K562 (cell line): ENCODE data around the gene EMC8. TPM values are rescaled to one million over a fixed set of nuclear protein-coding genes. Genes with fewer than 3 reads are reported as not detected.

Experiments used
- ATAC-seq: fragments of 200-7000 bp; cut with Tn5 transposase; 3 replicates; pipeline ENCODE4 v1.9.1; 2020; ENCODE audit warnings: moderate library complexity
- BruUV-seq: library from RNA; stranded (reverse); fragments of 400-500 nt; replicated peaks from 2 replicates; lab custom pipeline; 2021; lab: Mats Ljungman, UMichigan
- CTCF ChIA-PET: fragments of 300-600 bp; formaldehyde crosslinking; extraction: SDS; loops from one replicate; lab custom pipeline; 2021; ENCODE audit warnings: low intra/inter-chr PET ratio; lab: Yijun Ruan, JAX
- POLR2A ChIA-PET: fragments of 300-600, 350-650 bp; sonication (Branson Sonifier 250); formaldehyde crosslinking; extraction: SDS; loops from one replicate; lab custom pipeline; 2021; ENCODE audit warnings: antibody characterized with exemption, inconsistent platforms; lab: Yijun Ruan, JAX
- DNase-seq, 4 experiments: peaks; one replicate each; pipeline versions ENCODE4 v3.0.0 to v3.0.0-alpha.2; 2011 to 2018; ENCODE audit warnings: low spot score in 3 of 4, mixed read lengths in 3 of 4; ENCODE audit errors: extremely low read depth in 1 of 4
- FAIRE-seq: peaks from 2 replicates; lab custom pipeline; 2011; peaks lifted over from hg19 to GRCh38; lab: Jason Lieb, UNC
- H2AFZ ChIP-seq: 2 replicates; pipeline ENCODE4 v1.6.0; 2011; ENCODE audit warnings: low read depth, low read length, control low read depth, inconsistent platforms
- H3K27ac ChIP-seq: fragments of 200-600 bp; 3 replicates; pipeline ENCODE4 v1.8.0; 2011; ENCODE audit warnings: low read depth, mild to moderate bottlenecking, control low read depth, inconsistent platforms, low read length, moderate library complexity, mixed read lengths; ENCODE audit errors: extremely low read depth
- H3K27me3 ChIP-seq, 2 experiments: fragments of 300-600 bp in 1 of 2; 2 replicates in 1 of 2; 3 replicates in 1 of 2; pipeline versions ENCODE4 v1.6.0 to v1.8.0; 2011; ENCODE audit warnings: inconsistent platforms in 2 of 2, low read length in 2 of 2, mild to moderate bottlenecking in 1 of 2, mixed read lengths in 1 of 2, moderate library complexity in 1 of 2; ENCODE audit not compliant: control insufficient read depth in 2 of 2, insufficient read depth in 2 of 2
- H3K36me3 ChIP-seq: fragments of 300-600 bp; 3 replicates; pipeline ENCODE4 v1.8.0; 2011; ENCODE audit warnings: mild to moderate bottlenecking, low read length, inconsistent platforms; ENCODE audit not compliant: control insufficient read depth, insufficient read depth
- H3K4me1 ChIP-seq, 2 experiments: fragments of 200-600 bp in 1 of 2; replicated peaks in 1 of 2; 2 replicates in 1 of 2; 3 replicates in 1 of 2; pipeline versions ENCODE4 v1.5.1 to v1.8.0; 2011; ENCODE audit warnings: inconsistent platforms in 2 of 2, low read length in 2 of 2, mild to moderate bottlenecking in 1 of 2, mixed read lengths in 1 of 2, moderate library complexity in 1 of 2; ENCODE audit not compliant: control insufficient read depth in 2 of 2, insufficient read depth in 2 of 2
- H3K4me2 ChIP-seq: 2 replicates; pipeline ENCODE4 v1.6.1; 2011; ENCODE audit warnings: low read length, control low read depth, inconsistent platforms, mixed read lengths; ENCODE audit not compliant: insufficient read depth
- H3K4me3 ChIP-seq: fragments of 200-600 bp; sonication (generic), shearing (Covaris generic); 2 replicates; pipeline ENCODE4 v1.5.1; 2016; ENCODE audit warnings: control low read depth, inconsistent platforms
- H3K79me2 ChIP-seq: fragments of 200-600 bp; 3 replicates; pipeline ENCODE4 v1.8.0; 2011; ENCODE audit warnings: low read length, inconsistent platforms; ENCODE audit not compliant: control insufficient read depth, insufficient read depth
- H3K9ac ChIP-seq, 2 experiments: 2 replicates each; pipeline versions ENCODE4 v1.6.0 to v1.6.1; 2011; ENCODE audit warnings: low read depth in 2 of 2, low read length in 2 of 2, control low read depth in 1 of 2, inconsistent platforms in 1 of 2, mild to moderate bottlenecking in 1 of 2, mixed read lengths in 1 of 2; ENCODE audit not compliant: insufficient read depth in 1 of 2
- H3K9me1 ChIP-seq: one replicate; pipeline ENCODE4 v1.6.0; 2011; ENCODE audit warnings: inconsistent platforms, mild to moderate bottlenecking, low read length, moderate library complexity; ENCODE audit not compliant: control insufficient read depth, insufficient read depth
- H3K9me3 ChIP-seq: replicated peaks from 2 replicates; pipeline ENCODE4 v1.5.1; 2011; ENCODE audit warnings: low read depth, low read length, inconsistent platforms; ENCODE audit not compliant: control insufficient read depth, insufficient read depth
- H4K20me1 ChIP-seq: replicated peaks from 2 replicates; pipeline ENCODE4 v1.6.1; 2011; ENCODE audit warnings: low read length, inconsistent platforms, mixed read lengths; ENCODE audit not compliant: control insufficient read depth, insufficient read depth
- CXXC5 ChIP-seq: fragments of 250-450 bp; sonication (Bioruptor Pico); IDR thresholded peaks from 2 replicates; pipeline ENCODE4 v1.8.0; 2022; ENCODE audit warnings: inconsistent platforms, mild to moderate bottlenecking, moderate library complexity
- KDM5B ChIP-seq: fragments of 200-600 bp; sonication (generic); IDR thresholded peaks from 2 replicates; pipeline ENCODE4 v1.6.1; 2012; ENCODE audit warnings: low read depth, mild to moderate bottlenecking, moderate library complexity, low read length, control low read depth, inconsistent platforms; ENCODE audit not compliant: insufficient replicate concordance
- WGBS: fragments of 100-300 bp; shearing (Covaris generic); methylation state at CpG from one replicate; pipeline ENCODE4 v1.1.6; 2016; ENCODE audit warnings: low coverage, mixed read lengths; ENCODE audit not compliant: insufficient coverage; ENCODE audit errors: missing lambda C conversion rate; 5-methylcytosine and 5-hydroxymethylcytosine counted together
- in situ Hi-C: fragments of 300-500 bp; cut with MboI; formaldehyde crosslinking; loops from 4 replicates; pipeline ENCODE4 v1.15.0; 2018; ENCODE audit warnings: inconsistent platforms, mixed read lengths
- intact Hi-C: fragments of 100-400 bp; cut with micrococcal nuclease; formaldehyde crosslinking; loops from 2 replicates; pipeline ENCODE4 v1.14.2; 2022
- polyA plus RNA-seq, 8 experiments: library from polyadenylated mRNA; depleted of rRNA in 4 of 8; stranded (reverse) in 5 of 8; unstranded in 3 of 8; fragments of >200 nt; fragmentation: Nextera tagmentation in 2 of 8; fragmentation: Illumina TruSeq in 1 of 8; extraction: Ambion mirVana in 2 of 8; extraction: Trizol in 1 of 8; gene quantifications; 2 replicates each; pipeline versions ENCODE4 v1.2.1 to v1.2.3, GENCODE V29; 2011 to 2014; ENCODE audit warnings: inconsistent platforms in 1 of 8, missing spikeins in 1 of 8
- total RNA-seq, 7 experiments: library from RNA; depleted of rRNA in 6 of 7; stranded (reverse); fragments of >200 nt in 6 of 7; fragmentation: Illumina TruSeq in 2 of 7; extraction: Trizol in 2 of 7; gene quantifications; 2 replicates each; pipeline versions ENCODE4 v1.2.1 to v1.2.3, GENCODE V29; 2011 to 2021; ENCODE audit warnings: low replicate concordance in 1 of 7
- TF ChIP-seq, protein P1 (sequence below): IDR thresholded peaks from 3 replicates; pipeline ENCODE4 v1.6.1; 2011; ENCODE audit warnings: borderline replicate concordance, mild to moderate bottlenecking, moderate library complexity; ENCODE audit not compliant: insufficient read length; ENCODE audit errors: extremely low read depth
- TF ChIP-seq, protein P2 (sequence below): fragments of 250-450 bp; sonication (Bioruptor Pico); IDR thresholded peaks from 2 replicates; pipeline ENCODE4 v1.4.0; 2020; ENCODE audit warnings: borderline replicate concordance
- TF ChIP-seq, protein P3 (sequence below): IDR thresholded peaks from 2 replicates; pipeline ENCODE4 v1.6.1; 2016; ENCODE audit warnings: missing genetic modification characterization, missing compliant biosample characterization

Gene EMC8
- total and polyA plus RNA-seq, 9 of the 15 experiments (the other 6 are each of a cell fraction or from before 2014, with no cell fraction given), result 11.4 to 81.8 (median 48.6) TPM

DNA sequence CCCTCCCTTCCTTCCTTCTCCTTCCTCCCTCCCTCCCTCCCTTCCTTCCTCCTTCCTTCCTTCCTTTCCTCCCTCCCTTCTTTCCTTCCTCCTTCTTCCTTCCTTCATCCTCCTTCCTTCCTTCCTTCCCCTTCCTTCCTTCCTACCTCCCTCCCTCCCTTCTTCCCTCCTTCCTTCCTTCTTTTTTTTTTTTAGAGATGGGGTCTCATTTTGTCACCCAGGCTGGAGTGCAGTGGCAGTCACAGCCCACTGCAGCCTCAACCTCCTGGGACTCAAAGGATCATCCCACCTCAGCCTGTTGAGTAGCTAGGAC is 44.8 kb upstream of the EMC8 start (continued):
- TF ChIP-seq, protein P1, sequence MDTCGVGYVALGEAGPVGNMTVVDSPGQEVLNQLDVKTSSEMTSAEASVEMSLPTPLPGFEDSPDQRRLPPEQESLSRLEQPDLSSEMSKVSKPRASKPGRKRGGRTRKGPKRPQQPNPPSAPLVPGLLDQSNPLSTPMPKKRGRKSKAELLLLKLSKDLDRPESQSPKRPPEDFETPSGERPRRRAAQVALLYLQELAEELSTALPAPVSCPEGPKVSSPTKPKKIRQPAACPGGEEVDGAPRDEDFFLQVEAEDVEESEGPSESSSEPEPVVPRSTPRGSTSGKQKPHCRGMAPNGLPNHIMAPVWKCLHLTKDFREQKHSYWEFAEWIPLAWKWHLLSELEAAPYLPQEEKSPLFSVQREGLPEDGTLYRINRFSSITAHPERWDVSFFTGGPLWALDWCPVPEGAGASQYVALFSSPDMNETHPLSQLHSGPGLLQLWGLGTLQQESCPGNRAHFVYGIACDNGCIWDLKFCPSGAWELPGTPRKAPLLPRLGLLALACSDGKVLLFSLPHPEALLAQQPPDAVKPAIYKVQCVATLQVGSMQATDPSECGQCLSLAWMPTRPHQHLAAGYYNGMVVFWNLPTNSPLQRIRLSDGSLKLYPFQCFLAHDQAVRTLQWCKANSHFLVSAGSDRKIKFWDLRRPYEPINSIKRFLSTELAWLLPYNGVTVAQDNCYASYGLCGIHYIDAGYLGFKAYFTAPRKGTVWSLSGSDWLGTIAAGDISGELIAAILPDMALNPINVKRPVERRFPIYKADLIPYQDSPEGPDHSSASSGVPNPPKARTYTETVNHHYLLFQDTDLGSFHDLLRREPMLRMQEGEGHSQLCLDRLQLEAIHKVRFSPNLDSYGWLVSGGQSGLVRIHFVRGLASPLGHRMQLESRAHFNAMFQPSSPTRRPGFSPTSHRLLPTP, result no peak
- TF ChIP-seq KDM5B, result no peak
- TF ChIP-seq, protein P2, sequence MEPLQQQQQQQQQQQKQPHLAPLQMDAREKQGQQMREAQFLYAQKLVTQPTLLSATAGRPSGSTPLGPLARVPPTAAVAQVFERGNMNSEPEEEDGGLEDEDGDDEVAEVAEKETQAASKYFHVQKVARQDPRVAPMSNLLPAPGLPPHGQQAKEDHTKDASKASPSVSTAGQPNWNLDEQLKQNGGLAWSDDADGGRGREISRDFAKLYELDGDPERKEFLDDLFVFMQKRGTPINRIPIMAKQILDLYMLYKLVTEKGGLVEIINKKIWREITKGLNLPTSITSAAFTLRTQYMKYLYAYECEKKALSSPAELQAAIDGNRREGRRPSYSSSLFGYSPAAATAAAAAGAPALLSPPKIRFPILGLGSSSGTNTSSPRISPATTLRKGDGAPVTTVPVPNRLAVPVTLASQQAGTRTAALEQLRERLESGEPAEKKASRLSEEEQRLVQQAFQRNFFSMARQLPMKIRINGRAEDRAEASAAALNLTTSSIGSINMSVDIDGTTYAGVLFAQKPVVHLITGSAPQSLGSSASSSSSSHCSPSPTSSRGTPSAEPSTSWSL (CRISPR knock-in tag), result no peak

DNA sequence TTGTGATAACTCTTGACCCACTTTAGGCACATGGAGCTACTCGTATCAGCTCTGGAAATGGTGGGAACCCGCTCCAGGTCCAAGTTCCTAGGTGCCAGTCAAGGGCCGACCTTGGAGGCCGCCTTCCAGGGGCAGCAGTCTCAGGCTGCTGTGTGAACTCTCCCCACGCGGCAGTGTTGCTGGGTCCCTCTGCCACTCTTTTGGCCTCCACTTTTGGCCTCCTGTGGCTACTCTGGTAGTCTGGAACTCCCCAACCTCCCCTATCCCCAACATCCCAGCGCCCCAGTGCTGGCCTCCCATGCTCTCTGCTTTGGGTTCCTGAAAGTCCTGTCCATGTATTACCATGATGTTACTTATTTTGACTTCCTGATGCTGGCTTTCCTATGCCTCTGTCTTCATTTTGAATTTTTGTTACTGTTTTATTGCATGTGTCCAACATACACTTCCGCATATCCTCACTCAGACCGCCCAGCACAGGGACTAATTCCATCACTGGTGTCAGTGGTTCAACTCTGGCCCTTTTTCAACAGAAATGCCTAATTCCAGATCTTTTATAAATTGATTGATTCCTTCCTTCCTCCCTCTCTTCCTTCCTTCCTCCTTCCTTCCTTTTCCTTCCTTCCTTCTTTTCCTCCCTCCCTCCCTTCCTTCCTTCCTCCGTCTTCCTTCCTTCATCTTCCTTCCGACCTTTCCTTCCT is 44.3 kb upstream of the EMC8 start:
- WGBS, result 0% methylated on average over 9 of the region's 11 CpGs

More for the DNA sequence above, 44.3 kb upstream of the EMC8 start:
- intact Hi-C loops, result no loop called here
- TF ChIP-seq CXXC5 (CRISPR knock-in tag), result no peak
- TF ChIP-seq, protein P3, sequence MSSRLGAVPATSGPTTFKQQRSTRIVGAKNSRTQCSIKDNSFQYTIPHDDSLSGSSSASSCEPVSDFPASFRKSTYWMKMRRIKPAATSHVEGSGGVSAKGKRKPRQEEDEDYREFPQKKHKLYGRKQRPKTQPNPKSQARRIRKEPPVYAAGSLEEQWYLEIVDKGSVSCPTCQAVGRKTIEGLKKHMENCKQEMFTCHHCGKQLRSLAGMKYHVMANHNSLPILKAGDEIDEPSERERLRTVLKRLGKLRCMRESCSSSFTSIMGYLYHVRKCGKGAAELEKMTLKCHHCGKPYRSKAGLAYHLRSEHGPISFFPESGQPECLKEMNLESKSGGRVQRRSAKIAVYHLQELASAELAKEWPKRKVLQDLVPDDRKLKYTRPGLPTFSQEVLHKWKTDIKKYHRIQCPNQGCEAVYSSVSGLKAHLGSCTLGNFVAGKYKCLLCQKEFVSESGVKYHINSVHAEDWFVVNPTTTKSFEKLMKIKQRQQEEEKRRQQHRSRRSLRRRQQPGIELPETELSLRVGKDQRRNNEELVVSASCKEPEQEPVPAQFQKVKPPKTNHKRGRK (tag), result peak; percentile 54; the same call in 1 of the 2 replicates
- H3K79me2 ChIP-seq, result no peaks in the 10 kb centered on the region
- DNase-seq (no peak), FAIRE-seq (no peak), ATAC-seq (no peak)
- H2AFZ ChIP-seq, result no peak overlapping the region
- no peaks in the 10 kb centered on the region; the same call in 1 of the 2 replicates for H4K20me1 ChIP-seq
- in situ Hi-C loops, result no loop called here
- no peaks in the 10 kb centered on the region; the same call in 1 of the 2 replicates for H3K9me3 ChIP-seq
- H3K36me3 ChIP-seq, result no peaks in the 10 kb centered on the region
- H3K4me3 ChIP-seq, result no peak overlapping the region
- BruUV-seq, result no TSS peak
- H3K9me1 ChIP-seq, result peaks cover 3% of the 10 kb centered on the region
- no peaks in the 10 kb centered on the region; a peak in 2 of 5 replicates for H3K4me1 ChIP-seq
- H3K9ac ChIP-seq, result no peak overlapping the region
- ChIA-PET POLR2A (no interaction called here), CTCF (no interaction called here)
- H3K27ac ChIP-seq, result no peak overlapping the region
- no peak overlapping the region for H3K4me2 ChIP-seq
- H3K27me3 ChIP-seq, result peaks cover 63 to 91% of the 10 kb centered on the region in 2 experiments
